HCT116 (cell line): ENCODE results near the gene NPFFR1. TPM values are rescaled to one million over a fixed set of nuclear protein-coding genes. Genes with fewer than 3 reads are reported as not detected.

Experiments
- ATAC-seq: fragments of 200-7000 bp; cut with Tn5 transposase; 2 replicates; pipeline ENCODE4 v1.9.1; 2020; ENCODE audit warnings: mild to moderate bottlenecking, moderate library complexity
- BruUV-seq: library from RNA; stranded (reverse); fragments of 400-500 nt; replicated peaks from 2 replicates; lab custom pipeline; 2021; lab: Mats Ljungman, UMichigan
- CTCF ChIA-PET: fragments of 300-600 bp; sonication (Branson Sonifier 250); formaldehyde crosslinking; loops from one replicate; lab custom pipeline; 2021; ENCODE audit warnings: antibody characterized with exemption; lab: Charles Lee
- POLR2A ChIA-PET: fragments of 300-600, 350-600 bp; sonication (Branson Sonifier 250); formaldehyde crosslinking; loops from one replicate; lab custom pipeline; 2021; ENCODE audit warnings: antibody characterized with exemption; lab: Charles Lee
- RAD21 ChIA-PET, 2 experiments: fragments of 300-600 bp; sonication (Branson Sonifier 250); formaldehyde crosslinking; loops; one replicate each; lab custom pipeline; 2023; ENCODE audit warnings: low total read pairs in 2 of 2; ENCODE audit not compliant: uncharacterized antibody in 2 of 2, unreplicated experiment in 2 of 2, low non-redundant PET in 1 of 2; lab: Charles Lee
- DNase-seq: peaks from one replicate; pipeline ENCODE4 v3.0.0-alpha.2; 2010; ENCODE audit warnings: low read depth, low spot score
- H2AFZ ChIP-seq: fragments of 200-600 bp; shearing (Covaris generic), sonication (generic); 2 replicates; pipeline ENCODE4 v1.6.1; 2017; ENCODE audit warnings: low read depth, mixed run types, mixed read lengths, antibody characterized with exemption, low read length; ENCODE audit not compliant: poor library complexity, severe bottlenecking
- H3K27ac ChIP-seq: 2 replicates; pipeline ENCODE4 v1.5.1; 2012; ENCODE audit warnings: low read depth, low read length
- H3K27me3 ChIP-seq: fragments of 200-600 bp; sonication (generic); 2 replicates; pipeline ENCODE4 v1.6.1; 2016; ENCODE audit warnings: mixed run types, low read length, mixed read lengths; ENCODE audit not compliant: insufficient read depth
- H3K36me3 ChIP-seq, 2 experiments: fragments of 200-500 bp in 1 of 2; fragments of 200-600 bp in 1 of 2; sonication (Bioruptor generic) in 1 of 2; sonication (generic) in 1 of 2; 2 replicates each; pipeline versions ENCODE4 v1.5.1 to v1.6.1; 2014 to 2016; ENCODE audit warnings: low read length in 2 of 2, inconsistent platforms in 1 of 2, mixed read lengths in 1 of 2, mixed run types in 1 of 2; ENCODE audit not compliant: insufficient read depth in 2 of 2, control insufficient read depth in 1 of 2
- H3K4me1 ChIP-seq, 2 experiments: fragments of 200-600 bp in 1 of 2; sonication (generic) in 1 of 2; 2 replicates each; pipeline versions ENCODE4 v1.5.1 to v1.6.1; 2012 to 2017; ENCODE audit warnings: low read length in 2 of 2, inconsistent platforms in 1 of 2, mild to moderate bottlenecking in 1 of 2, mixed read lengths in 1 of 2, mixed run types in 1 of 2, moderate library complexity in 1 of 2; ENCODE audit not compliant: insufficient read depth in 2 of 2, control insufficient read depth in 1 of 2
- H3K4me2 ChIP-seq: fragments of 200-600 bp; sonication (generic); 2 replicates; pipeline ENCODE4 v1.6.1; 2017; ENCODE audit warnings: mixed run types, low read length, mixed read lengths
- H3K4me3 ChIP-seq, 2 experiments: fragments of 200-600 bp in 1 of 2; sonication (generic) in 1 of 2; replicated peaks in 1 of 2; 2 replicates each; pipeline ENCODE4 v1.5.1; 2011 to 2016; ENCODE audit warnings: low read length in 2 of 2, control low read depth in 1 of 2, low read depth in 1 of 2, mild to moderate bottlenecking in 1 of 2, mixed read lengths in 1 of 2, mixed run types in 1 of 2
- H3K79me2 ChIP-seq: fragments of 200-600 bp; sonication (generic); 2 replicates; pipeline ENCODE4 v1.6.1; 2017; ENCODE audit warnings: mild to moderate bottlenecking, mixed run types, low read length, moderate library complexity, mixed read lengths; ENCODE audit not compliant: insufficient read depth
- H3K9ac ChIP-seq: fragments of 200-600 bp; sonication (generic); 2 replicates; pipeline ENCODE4 v1.6.1; 2016; ENCODE audit warnings: low read length, mixed read lengths
- H3K9me2 ChIP-seq: fragments of 200-600 bp; sonication (generic), shearing (Covaris generic); 2 replicates; pipeline ENCODE4 v1.6.1; 2017; ENCODE audit warnings: mixed run types, mild to moderate bottlenecking, moderate library complexity; ENCODE audit not compliant: insufficient read depth
- H3K9me3 ChIP-seq, 2 experiments: fragments of 200-500 bp in 1 of 2; fragments of 200-600 bp in 1 of 2; sonication (Bioruptor generic) in 1 of 2; sonication (generic) in 1 of 2; 2 replicates each; pipeline ENCODE4 v1.6.1; 2014 to 2017; ENCODE audit warnings: low read length in 2 of 2, mixed read lengths in 2 of 2, inconsistent platforms in 1 of 2, low read depth in 1 of 2, mild to moderate bottlenecking in 1 of 2, mixed run types in 1 of 2, moderate library complexity in 1 of 2; ENCODE audit not compliant: control insufficient read depth in 1 of 2, insufficient read depth in 1 of 2
- H4K20me1 ChIP-seq: fragments of 200-600 bp; sonication (generic), shearing (Covaris generic); 2 replicates; pipeline ENCODE4 v1.6.1; 2017; ENCODE audit warnings: mixed run types, mild to moderate bottlenecking, moderate library complexity; ENCODE audit not compliant: insufficient read depth
- CBX3 ChIP-seq: IDR thresholded peaks from 2 replicates; pipeline ENCODE4 v1.6.1; 2012; ENCODE audit warnings: low read depth
- CEBPB ChIP-seq: IDR thresholded peaks from 2 replicates; pipeline ENCODE4 v1.6.1; 2012; ENCODE audit warnings: low read depth
- EGR1 ChIP-seq: IDR thresholded peaks from 2 replicates; pipeline ENCODE4 v1.6.1; 2012; ENCODE audit warnings: low read depth
- RAD21 ChIP-seq: IDR thresholded peaks from 2 replicates; pipeline ENCODE4 v1.6.1; 2012; ENCODE audit warnings: low read depth, mild to moderate bottlenecking
- SIN3A ChIP-seq: IDR thresholded peaks from 2 replicates; pipeline ENCODE4 v1.6.1; 2012; ENCODE audit warnings: low read depth
- SP1 ChIP-seq: IDR thresholded peaks from 2 replicates; pipeline ENCODE4 v1.6.1; 2012; ENCODE audit warnings: low read depth
- intact Hi-C: fragments of 100-400 bp; cut with micrococcal nuclease; formaldehyde crosslinking; loops from 2 replicates; pipeline ENCODE4 v1.10.0; 2022
- total RNA-seq: library from RNA; stranded (reverse); gene quantifications from one replicate; pipeline ENCODE4 v1.2.1, GENCODE V29; 2021; ENCODE audit not compliant: unreplicated experiment
- TF ChIP-seq, protein P1 (sequence below): IDR thresholded peaks from 2 replicates; pipeline ENCODE4 v1.6.1; 2011; ENCODE audit warnings: mild to moderate bottlenecking, low read length, moderate library complexity; ENCODE audit not compliant: insufficient replicate concordance; ENCODE audit errors: extremely low read depth

NPFFR1 gene
- total RNA-seq, 1 experiment from 2014 or later = 0.02 TPM

GRCh38 chr10:70253878-70254765, 29.7 kb downstream of the NPFFR1 start:
- Histone ChIP-seq H3K79me2 (no peaks in the 10 kb centered on the region), H3K4me3 (no peak overlapping the region), H3K27ac (no peak overlapping the region), H3K36me3 (no peaks in the 10 kb centered on the region), H3K4me1 (peaks cover 19 to 37% of the 10 kb centered on the region in 2 experiments), H3K9me3 (no peaks in the 10 kb centered on the region; a peak in 1 of 4 replicates), H3K27me3 (peaks cover 5% of the 10 kb centered on the region; the same call in 1 of the 2 replicates), H3K4me2 (no peak overlapping the region), H3K9me2 (no peaks in the 10 kb centered on the region), H3K9ac (no peak overlapping the region), H2AFZ (no peak overlapping the region), H4K20me1 (no peaks in the 10 kb centered on the region)
- no peak for TF ChIP-seq SIN3A
- TF ChIP-seq EGR1 = no peak
- TF ChIP-seq, protein P1, sequence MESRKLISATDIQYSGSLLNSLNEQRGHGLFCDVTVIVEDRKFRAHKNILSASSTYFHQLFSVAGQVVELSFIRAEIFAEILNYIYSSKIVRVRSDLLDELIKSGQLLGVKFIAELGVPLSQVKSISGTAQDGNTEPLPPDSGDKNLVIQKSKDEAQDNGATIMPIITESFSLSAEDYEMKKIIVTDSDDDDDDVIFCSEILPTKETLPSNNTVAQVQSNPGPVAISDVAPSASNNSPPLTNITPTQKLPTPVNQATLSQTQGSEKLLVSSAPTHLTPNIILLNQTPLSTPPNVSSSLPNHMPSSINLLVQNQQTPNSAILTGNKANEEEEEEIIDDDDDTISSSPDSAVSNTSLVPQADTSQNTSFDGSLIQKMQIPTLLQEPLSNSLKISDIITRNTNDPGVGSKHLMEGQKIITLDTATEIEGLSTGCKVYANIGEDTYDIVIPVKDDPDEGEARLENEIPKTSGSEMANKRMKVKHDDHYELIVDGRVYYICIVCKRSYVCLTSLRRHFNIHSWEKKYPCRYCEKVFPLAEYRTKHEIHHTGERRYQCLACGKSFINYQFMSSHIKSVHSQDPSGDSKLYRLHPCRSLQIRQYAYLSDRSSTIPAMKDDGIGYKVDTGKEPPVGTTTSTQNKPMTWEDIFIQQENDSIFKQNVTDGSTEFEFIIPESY = no peak
- no peak for TF ChIP-seq RAD21
- no peak for TF ChIP-seq CEBPB
- no peak for TF ChIP-seq SP1
- TF ChIP-seq CBX3 = no peak
- ChIA-PET RAD21 (no interaction called here), CTCF (no interaction called here), POLR2A (interaction anchor here (0.9 kb wide), 1 partner anchor 21 kb away, joined by 3 read pairs; the partner anchor contains the start of gene PPA1)
- no TSS peak for BruUV-seq
- ATAC-seq (no peak), DNase-seq (no peak)
- intact Hi-C loops = no loop called here
